Measurements from ENCODE around the gene SPATA2L.

SPATA2L gene, protein sequence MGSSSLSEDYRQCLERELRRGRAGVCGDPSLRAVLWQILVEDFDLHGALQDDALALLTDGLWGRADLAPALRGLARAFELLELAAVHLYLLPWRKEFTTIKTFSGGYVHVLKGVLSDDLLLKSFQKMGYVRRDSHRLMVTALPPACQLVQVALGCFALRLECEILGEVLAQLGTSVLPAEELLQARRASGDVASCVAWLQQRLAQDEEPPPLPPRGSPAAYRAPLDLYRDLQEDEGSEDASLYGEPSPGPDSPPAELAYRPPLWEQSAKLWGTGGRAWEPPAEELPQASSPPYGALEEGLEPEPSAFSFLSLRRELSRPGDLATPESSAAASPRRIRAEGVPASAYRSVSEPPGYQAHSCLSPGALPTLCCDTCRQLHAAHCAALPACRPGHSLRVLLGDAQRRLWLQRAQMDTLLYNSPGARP

DNA sequence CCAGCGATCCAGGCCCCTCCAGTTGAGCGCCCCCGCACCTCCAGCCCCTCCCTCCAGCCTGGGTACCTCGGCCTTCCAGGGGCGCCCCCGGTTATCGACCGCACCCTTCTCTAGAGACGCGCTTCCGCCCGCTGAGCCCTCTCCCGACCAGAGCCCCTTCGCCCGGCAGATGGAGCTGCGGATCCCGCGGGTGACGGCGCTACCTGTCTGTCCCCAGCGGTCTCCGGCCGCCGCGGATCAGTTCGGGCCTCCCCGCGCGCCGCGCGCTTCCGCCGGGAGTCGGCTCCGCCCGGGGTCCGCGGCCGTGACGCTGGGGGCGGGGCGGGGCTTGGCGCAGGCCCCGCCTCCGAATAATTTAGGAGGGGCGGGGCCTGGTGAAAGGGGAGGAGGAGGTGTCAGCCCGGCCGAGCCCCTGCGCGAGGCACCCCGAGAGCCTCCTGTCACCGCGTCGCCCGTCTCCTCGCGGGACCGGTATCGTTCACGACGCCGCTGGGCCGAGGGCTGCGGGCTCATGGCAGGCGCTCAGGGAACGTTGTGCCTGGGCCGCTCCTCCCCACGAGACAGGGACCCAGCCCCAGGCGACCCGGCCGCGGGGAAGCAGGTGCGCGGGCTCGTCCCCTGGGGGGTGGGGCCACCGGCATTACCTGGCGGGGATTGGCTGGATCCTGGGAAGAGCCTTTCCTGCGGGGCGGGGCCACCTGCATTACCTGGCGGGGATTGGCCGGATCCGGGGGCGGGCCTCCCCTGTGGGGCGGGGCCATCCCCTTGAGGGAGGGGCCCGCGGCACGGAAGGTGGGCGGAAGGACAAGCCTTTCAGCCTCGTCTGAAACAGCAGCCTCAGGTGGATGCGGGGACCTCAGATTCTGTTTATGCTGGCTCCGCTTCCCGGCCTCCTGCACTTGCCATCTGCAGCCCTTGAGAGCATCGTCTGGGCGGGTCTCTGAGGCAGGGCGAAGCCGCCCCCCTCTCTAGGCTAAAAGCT is at the start of gene SPATA2L:
Gene SPATA2L, minus strand, starts transcription at position 281 of the 982 bp plus-strand sequence. CDS start 473 bp downstream, outside the sequence.
- peak; percentile 90 to 96 for DNase-seq (ENCODE audit: extremely low read depth in 1 of 2, low read depth in 1 of 2)

DNA sequence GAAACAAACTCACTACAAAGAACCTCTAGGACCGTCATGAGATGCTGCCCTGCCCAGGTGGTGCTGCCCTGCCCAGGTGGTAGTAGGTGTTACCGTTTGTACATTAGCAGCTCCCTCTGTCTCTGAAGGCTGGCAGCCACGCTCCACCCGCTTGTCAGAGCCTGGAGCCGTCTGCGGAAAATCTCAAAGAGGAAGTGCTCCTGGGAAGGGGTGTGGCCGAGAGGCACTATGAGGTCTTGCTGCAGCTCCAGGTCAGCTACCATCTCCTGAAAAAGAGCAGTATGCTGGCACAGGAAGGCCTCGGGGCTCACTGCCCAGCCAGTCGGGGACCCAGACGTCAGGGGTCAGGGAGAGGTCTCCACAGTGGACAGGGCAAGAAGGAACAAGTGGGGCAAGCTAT is 48.1 kb upstream of the SPATA2L start:
- DNase-seq (ENCODE audit: extremely low read depth in 1 of 2, low read depth in 1 of 2), result no peak

DNA sequence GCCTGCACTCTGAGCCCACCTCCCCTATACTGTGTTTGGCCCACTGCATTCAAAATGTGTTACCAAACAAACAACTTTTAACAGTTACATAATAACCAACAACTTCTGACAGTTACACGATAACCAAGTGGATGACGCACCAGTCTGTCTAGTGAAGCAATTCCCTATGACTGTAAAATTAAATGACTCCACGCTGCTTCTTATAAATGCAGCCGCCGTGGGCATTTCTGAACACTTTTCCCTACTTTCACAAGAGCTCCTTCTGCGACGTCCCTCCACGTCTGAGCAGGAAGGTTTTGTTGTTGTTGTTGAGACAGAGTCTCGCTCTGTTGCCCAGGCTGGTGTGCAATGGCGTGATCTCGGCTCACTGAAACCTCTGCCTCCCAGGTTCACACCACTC is 47.4 kb upstream of the SPATA2L start:
- no peak for DNase-seq (ENCODE audit: extremely low read depth in 1 of 2, low read depth in 1 of 2)

GRCh38 chr16:89748076-89748475 is 46.6 kb upstream of the SPATA2L start:
- no peak for DNase-seq (ENCODE audit: extremely low read depth in 1 of 2, low read depth in 1 of 2)

- no peak for DNase-seq (ENCODE audit: extremely low read depth in 1 of 2, low read depth in 1 of 2)
These were observed 44.5 kb upstream of the SPATA2L start for GRCh38 chr16:89746043-89746442.

GRCh38 chr16:89744813-89745212 is 43.3 kb upstream of the SPATA2L start:
- DNase-seq (ENCODE audit: extremely low read depth in 1 of 2, low read depth in 1 of 2), result no peak

DNA sequence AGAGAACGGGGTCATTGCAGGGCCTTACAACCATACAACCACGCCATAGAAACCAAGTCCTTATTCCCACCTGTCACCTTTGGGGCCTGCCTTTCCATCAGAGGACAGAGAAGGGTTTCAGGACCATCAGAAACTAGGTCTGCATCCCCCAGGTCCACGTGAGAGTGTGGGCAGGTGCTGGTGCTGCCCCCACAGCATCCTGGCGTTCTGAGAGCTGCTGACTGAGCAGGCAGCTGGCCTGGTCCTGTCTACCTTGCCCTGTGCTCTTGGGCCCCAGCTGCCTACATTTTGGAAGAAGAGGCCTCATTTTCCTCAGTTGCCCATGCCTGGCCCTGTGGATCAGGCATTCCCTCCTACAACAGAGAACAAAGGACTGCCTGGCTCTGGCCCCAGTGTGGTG is 41.4 kb upstream of the SPATA2L start:
- no peak for DNase-seq (ENCODE audit: extremely low read depth in 1 of 2, low read depth in 1 of 2)

DNA sequence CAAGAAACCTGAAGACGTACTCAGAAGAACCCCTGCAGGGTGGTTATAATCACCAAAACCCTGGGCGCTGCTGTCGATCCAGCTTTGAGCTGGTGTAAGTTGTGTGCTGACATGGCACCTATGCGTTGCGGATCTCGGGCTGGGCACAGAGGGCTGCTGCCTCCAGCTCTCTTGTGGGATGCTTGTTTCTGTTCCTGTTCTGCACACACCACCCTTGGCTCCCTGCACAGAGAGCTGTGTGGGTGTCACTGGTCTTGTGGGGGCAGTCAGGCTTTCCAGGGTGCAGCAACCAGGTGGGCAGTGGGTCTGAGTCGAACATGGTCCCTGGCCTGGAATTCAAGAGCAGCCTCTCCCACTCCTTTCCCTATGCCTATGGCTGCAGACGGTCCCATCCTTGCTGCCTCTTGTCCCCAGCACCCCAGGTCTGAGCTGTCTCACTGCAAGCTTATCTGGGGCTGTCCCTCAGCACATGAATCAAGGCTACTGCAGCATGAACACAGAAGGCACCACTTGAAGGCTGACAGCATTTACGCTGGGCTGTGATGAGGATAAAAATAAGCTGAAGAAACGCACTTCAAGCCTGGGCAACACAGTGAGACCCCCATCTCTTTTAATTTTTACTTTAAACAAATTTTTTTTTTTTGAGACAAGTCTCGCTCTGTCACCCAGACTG is 40.0 kb upstream of the SPATA2L start:
- no peak for DNase-seq (ENCODE audit: extremely low read depth in 1 of 2, low read depth in 1 of 2)

DNA sequence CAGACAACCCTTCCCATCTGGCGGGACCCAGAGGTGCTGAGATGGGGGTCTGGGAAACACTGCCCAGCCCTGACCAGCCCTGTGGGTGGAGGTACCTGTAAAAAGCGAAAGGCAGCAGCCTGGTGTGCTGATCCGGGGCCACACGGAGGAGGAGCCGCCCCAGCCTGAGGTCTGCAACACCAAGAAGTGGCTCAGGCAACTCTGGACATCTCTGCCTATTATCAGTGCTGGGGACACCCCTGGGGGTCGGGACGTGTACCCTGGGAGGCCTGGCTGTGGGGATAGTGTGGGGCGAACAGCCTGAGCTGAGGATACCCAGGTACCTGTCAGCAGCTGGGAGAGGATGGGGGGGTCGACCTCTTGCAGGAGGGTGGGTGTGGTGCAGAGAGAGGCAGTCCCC is 37.9 kb upstream of the SPATA2L start:
- no peak for DNase-seq (ENCODE audit: extremely low read depth in 1 of 2, low read depth in 1 of 2)

DNA sequence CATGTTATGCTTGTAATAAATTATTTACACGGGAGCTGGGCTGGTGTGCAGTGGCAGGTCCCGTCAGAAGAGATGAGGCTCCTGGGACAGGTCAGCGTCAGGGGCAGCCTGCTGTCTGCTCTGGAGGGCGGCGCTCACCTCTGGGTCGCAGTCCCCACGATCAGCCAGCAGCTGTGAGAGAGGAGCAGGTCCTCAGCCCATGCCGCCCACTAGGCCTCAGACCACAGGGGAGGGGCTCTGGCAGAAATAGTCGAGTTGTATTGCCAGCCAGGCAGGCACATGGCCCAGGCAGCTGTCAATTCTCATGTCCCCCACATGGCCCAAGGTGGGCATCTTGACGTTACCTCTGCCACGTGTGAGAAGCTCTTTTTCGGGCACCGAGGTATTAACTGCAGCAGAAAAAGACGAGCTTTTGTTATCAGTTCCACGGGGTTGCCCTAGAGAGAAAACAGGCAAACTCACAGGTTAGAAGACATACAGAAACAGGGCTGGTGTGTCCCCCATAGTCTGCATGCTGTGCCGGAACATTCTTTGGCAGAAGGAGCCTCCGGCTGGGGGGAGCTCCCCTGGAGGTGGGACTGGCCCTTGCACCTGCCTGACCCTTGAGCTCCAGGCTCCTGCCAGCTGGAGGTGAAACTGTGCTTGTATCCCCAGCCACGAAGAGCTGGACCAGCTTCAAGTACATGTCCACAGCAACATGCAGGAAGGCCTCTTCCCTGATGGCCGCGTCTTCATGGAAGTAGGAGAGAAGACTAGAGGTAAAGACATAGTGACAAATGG is 37.2 kb upstream of the SPATA2L start:
- no peak for DNase-seq (ENCODE audit: extremely low read depth in 1 of 2, low read depth in 1 of 2)

GRCh38 chr16:89738072-89738377 is 36.5 kb upstream of the SPATA2L start:
- DNase-seq (ENCODE audit: extremely low read depth in 1 of 2, low read depth in 1 of 2), result no peak

DNA sequence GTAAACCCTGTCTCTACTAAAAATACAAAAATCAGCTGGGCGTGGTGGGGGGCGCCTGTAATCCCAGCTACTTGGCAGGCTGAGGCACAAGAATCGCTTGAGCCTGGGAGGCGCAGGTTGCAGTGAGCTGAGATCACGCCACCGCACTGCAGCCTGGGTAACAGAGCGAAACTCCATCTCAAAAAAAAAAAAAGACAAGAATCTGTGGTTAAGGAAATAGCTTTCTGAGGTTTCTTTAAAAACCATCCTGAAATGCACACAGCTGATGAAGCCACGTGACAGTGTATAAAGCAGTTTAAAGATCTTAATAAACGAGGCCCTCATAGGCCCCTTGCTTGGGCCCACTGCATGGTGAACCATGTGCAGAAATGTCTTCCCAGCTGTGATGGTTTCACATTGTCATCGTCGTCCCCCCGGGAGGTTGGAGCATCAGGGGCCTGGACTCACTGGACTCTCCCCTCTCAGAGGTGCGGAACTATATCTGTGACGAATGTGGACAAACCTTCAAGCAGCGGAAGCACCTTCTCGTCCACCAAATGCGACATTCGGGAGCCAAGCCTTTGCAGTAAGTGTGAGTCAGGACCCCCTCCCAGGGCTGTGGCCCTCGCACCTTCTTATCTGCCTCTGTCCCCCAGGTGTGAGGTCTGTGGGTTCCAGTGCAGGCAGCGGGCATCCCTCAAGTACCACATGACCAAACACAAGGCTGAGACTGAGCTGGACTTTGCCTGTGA is 36.0 kb upstream of the SPATA2L start:
- DNase-seq (ENCODE audit: extremely low read depth in 1 of 2, low read depth in 1 of 2), result no peak

DNA sequence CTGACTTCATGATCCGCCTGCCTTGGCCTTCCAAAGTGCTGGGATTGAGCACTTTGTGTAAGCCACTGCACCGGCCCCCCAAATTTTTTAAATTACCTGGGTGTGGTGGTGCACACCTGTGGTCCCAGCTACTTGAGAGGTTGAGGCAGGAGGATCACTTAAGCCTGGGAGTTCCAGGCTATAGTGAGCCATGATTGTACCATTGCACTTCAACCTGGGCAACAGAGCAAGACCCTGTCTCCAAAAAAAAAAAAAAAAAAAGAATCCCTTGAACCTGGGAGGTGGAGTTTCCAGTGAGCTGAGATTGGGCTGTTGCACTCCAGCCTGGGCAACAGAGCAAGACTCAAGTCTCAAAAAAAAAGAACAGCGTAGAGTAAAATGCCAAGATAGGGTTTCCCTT is 35.0 kb upstream of the SPATA2L start:
- DNase-seq (ENCODE audit: extremely low read depth in 1 of 2, low read depth in 1 of 2), result no peak

DNA sequence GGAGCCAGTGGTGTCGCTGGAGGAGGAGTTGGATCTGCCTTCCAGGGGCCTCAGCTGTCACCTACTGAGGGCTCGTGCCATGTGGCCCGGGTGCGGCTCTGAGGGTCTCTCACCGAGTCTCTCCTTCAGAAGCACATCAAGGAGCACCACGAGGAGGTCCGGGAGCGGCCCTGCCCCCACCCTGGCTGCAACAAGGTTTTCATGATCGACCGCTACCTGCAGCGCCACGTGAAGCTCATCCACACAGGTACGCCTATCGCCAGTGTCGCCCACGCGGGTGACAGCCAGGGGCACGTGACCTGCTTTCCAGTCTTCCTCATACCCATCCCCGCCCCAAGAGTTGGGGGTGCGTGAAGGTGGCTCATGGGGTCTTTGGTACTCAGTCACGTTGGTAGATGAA is 32.3 kb upstream of the SPATA2L start:
- no peak for DNase-seq (ENCODE audit: extremely low read depth in 1 of 2, low read depth in 1 of 2)

GRCh38 chr16:89733322-89733721 is 31.8 kb upstream of the SPATA2L start:
- DNase-seq (ENCODE audit: extremely low read depth in 1 of 2, low read depth in 1 of 2), result no peak

- no peak for DNase-seq (ENCODE audit: extremely low read depth in 1 of 2, low read depth in 1 of 2)
These were observed 31.4 kb upstream of the SPATA2L start for GRCh38 chr16:89732918-89733242.

- DNase-seq (ENCODE audit: extremely low read depth in 1 of 2, low read depth in 1 of 2), result no peak
These were observed 30.8 kb upstream of the SPATA2L start for GRCh38 chr16:89732142-89732917.

- DNase-seq (ENCODE audit: extremely low read depth in 1 of 2, low read depth in 1 of 2), result no peak
These were observed 29.2 kb upstream of the SPATA2L start for GRCh38 chr16:89730610-89731234.
